HepG2 (cell line): ENCODE measurements around the gene LRRC10. TPM values are rescaled to one million over a fixed set of nuclear protein-coding genes. Genes with fewer than 3 reads are reported as not detected.

Source experiments
- ATAC-seq: fragments of 200-7000 bp; cut with Tn5 transposase; 3 replicates; pipeline ENCODE4 v1.9.1; 2020; ENCODE audit warnings: mild to moderate bottlenecking, moderate library complexity
- BruUV-seq: library from RNA; stranded (reverse); fragments of 400-500 nt; replicated peaks from 2 replicates; lab custom pipeline; 2021; lab: Mats Ljungman, UMichigan
- CTCF ChIA-PET: fragments of 300-600 bp; formaldehyde crosslinking; extraction: SDS; loops from one replicate; lab custom pipeline; 2021; ENCODE audit warnings: low total read pairs, inconsistent platforms, low intra/inter-chr PET ratio; lab: Yijun Ruan, JAX
- POLR2A ChIA-PET: fragments of 350-600 bp; sonication (Branson Sonifier 250); formaldehyde crosslinking; loops from one replicate; lab custom pipeline; 2020; ENCODE audit warnings: antibody characterized with exemption, inconsistent platforms; lab: Yijun Ruan, JAX
- DNase-seq: peaks from one replicate; pipeline ENCODE4 v3.0.0-alpha.2; 2015; ENCODE audit warnings: low spot score
- FAIRE-seq: peaks from 3 replicates; lab custom pipeline; 2011; peaks lifted over from hg19 to GRCh38; lab: Jason Lieb, UNC
- H2AFZ ChIP-seq: one replicate; pipeline ENCODE4 v1.6.1; 2011; ENCODE audit warnings: low read length, inconsistent platforms
- H3K27ac ChIP-seq: fragments of 300-600 bp; 3 replicates; pipeline ENCODE4 v1.8.0; 2011; ENCODE audit warnings: mixed run types, mild to moderate bottlenecking, mixed read lengths, low read length, inconsistent platforms; ENCODE audit not compliant: insufficient read depth; ENCODE audit errors: extremely low read length
- H3K27me3 ChIP-seq, 2 experiments: fragments of 200-600 bp in 1 of 2; 2 replicates in 1 of 2; 3 replicates in 1 of 2; pipeline versions ENCODE4 v1.6.0 to v1.8.0; 2011; ENCODE audit warnings: low read length in 2 of 2, mild to moderate bottlenecking in 2 of 2, moderate library complexity in 2 of 2, inconsistent platforms in 1 of 2; ENCODE audit not compliant: insufficient read depth in 2 of 2, control insufficient read depth in 1 of 2
- H3K36me3 ChIP-seq, 2 experiments: fragments of 200-600 bp in 1 of 2; replicated peaks in 1 of 2; 2 replicates in 1 of 2; 3 replicates in 1 of 2; pipeline versions ENCODE4 v1.5.1 to v1.8.0; 2011; ENCODE audit warnings: low read length in 2 of 2, inconsistent platforms in 1 of 2; ENCODE audit not compliant: insufficient read depth in 2 of 2, control insufficient read depth in 1 of 2
- H3K4me1 ChIP-seq: 2 replicates; pipeline ENCODE4 v1.5.1; 2012; ENCODE audit warnings: low read length, inconsistent platforms; ENCODE audit not compliant: insufficient read depth
- H3K4me2 ChIP-seq: 2 replicates; pipeline ENCODE4 v1.6.0; 2011; ENCODE audit warnings: low read depth, low read length, inconsistent platforms
- H3K4me3 ChIP-seq, 3 experiments: fragments of 200-600 bp in 1 of 3; sonication (generic), shearing (Covaris generic) in 1 of 3; replicated peaks in 1 of 3; 2 replicates each; pipeline ENCODE4 v1.5.1; 2011 to 2016; ENCODE audit warnings: low read length in 3 of 3, inconsistent platforms in 2 of 3, low read depth in 2 of 3, mild to moderate bottlenecking in 2 of 3, control low read depth in 1 of 3, mixed read lengths in 1 of 3; ENCODE audit not compliant: insufficient read depth in 1 of 3
- H3K79me2 ChIP-seq: one replicate; pipeline ENCODE4 v1.6.1; 2011; ENCODE audit warnings: low read length, inconsistent platforms; ENCODE audit not compliant: insufficient read depth
- H3K9ac ChIP-seq: 2 replicates; pipeline ENCODE4 v1.6.0; 2011; ENCODE audit warnings: mild to moderate bottlenecking, low read depth, low read length, inconsistent platforms; ENCODE audit not compliant: insufficient read depth
- H3K9me3 ChIP-seq: 2 replicates; pipeline ENCODE4 v1.5.1; 2012; ENCODE audit warnings: mild to moderate bottlenecking, low read length
- H4K20me1 ChIP-seq: 2 replicates; pipeline ENCODE4 v1.6.0; 2011; ENCODE audit warnings: inconsistent platforms, mild to moderate bottlenecking, low read length, moderate library complexity; ENCODE audit not compliant: insufficient read depth
- FOXO1 ChIP-seq: sonication (generic); formaldehyde crosslinking; IDR thresholded peaks from 2 replicates; pipeline ENCODE4 v1.4.0; 2020; ENCODE audit warnings: missing genetic modification reagents
- FOXP1 ChIP-seq, 2 experiments: fragments of 450-650 bp in 1 of 2; IDR thresholded peaks; 2 replicates each; pipeline ENCODE4 v1.6.1; 2017 to 2018; ENCODE audit warnings: antibody characterized with exemption in 1 of 2
- NR2F1 ChIP-seq, 2 experiments: fragments of 450-650 bp in 1 of 2; formaldehyde crosslinking in 1 of 2; IDR thresholded peaks; 2 replicates each; pipeline versions ENCODE4 v1.5.0 to v1.6.1; 2016 to 2020; ENCODE audit warnings: mild to moderate bottlenecking in 1 of 2, missing compliant biosample characterization in 1 of 2, missing genetic modification reagents in 1 of 2, moderate library complexity in 1 of 2
- NRL ChIP-seq: sonication (generic); formaldehyde crosslinking; IDR thresholded peaks from 2 replicates; pipeline ENCODE4 v1.5.0; 2020; ENCODE audit warnings: missing genetic modification reagents, mild to moderate bottlenecking, moderate library complexity, borderline replicate concordance
- SMYD3 ChIP-seq: sonication (generic); formaldehyde crosslinking; IDR thresholded peaks from 2 replicates; pipeline ENCODE4 v1.8.1; 2023; ENCODE audit warnings: mild to moderate bottlenecking, missing genetic modification reagents
- SSRP1 ChIP-seq: IDR thresholded peaks from 2 replicates; pipeline ENCODE4 v1.6.1; 2016; ENCODE audit warnings: control low read depth
- SYNCRIP ChIP-seq: fragments of 200-400 bp; formaldehyde crosslinking; IDR thresholded peaks from 2 replicates; pipeline ENCODE4 v1.6.1; 2018; ENCODE audit warnings: mild to moderate bottlenecking, low read depth, low read length; ENCODE audit not compliant: insufficient read depth
- ZNF570 ChIP-seq: sonication (generic); formaldehyde crosslinking; IDR thresholded peaks from 2 replicates; pipeline ENCODE4 v1.4.0; 2020; ENCODE audit warnings: mild to moderate bottlenecking, missing genetic modification reagents, borderline replicate concordance
- ZNF572 ChIP-seq: sonication (generic); formaldehyde crosslinking; IDR thresholded peaks from 2 replicates; pipeline ENCODE4 v1.5.1; 2020; ENCODE audit warnings: mild to moderate bottlenecking, missing genetic modification reagents
- WGBS: methylation state at CpG from one replicate; pipeline ENCODE4 v1.1.6; 2017; ENCODE audit warnings: low lambda C conversion rate; 5-methylcytosine and 5-hydroxymethylcytosine counted together
- in situ Hi-C: cut with HindIII; loops from 2 replicates; pipeline ENCODE4 v1.10.0; 2017; ENCODE audit warnings: low pct_unique_long_range_greater_than_20kb; ENCODE audit not compliant: extremely low pct_ligation_motif_present
- intact Hi-C: fragments of 100-400 bp; cut with micrococcal nuclease; formaldehyde crosslinking; loops from one replicate; pipeline ENCODE4 v1.10.0; 2022; ENCODE audit not compliant: unreplicated experiment
- polyA plus RNA-seq, 8 experiments: library from polyadenylated mRNA; depleted of rRNA in 3 of 8; stranded (reverse) in 7 of 8; unstranded in 1 of 8; fragments of >200 nt; fragmentation: Illumina TruSeq in 4 of 8; extraction: Trizol in 4 of 8; gene quantifications; 2 replicates each; pipeline versions ENCODE4 v1.2.1 to v1.2.3, GENCODE V29; 2011 to 2016; ENCODE audit warnings: low read depth in 4 of 8, missing spikeins in 1 of 8, mixed read lengths in 1 of 8; ENCODE audit not compliant: insufficient read depth in 1 of 8
- total RNA-seq, 5 experiments: library from RNA; depleted of rRNA; stranded (reverse); fragments of >200 nt; fragmentation: Illumina TruSeq; extraction: Trizol; gene quantifications; 2 replicates each; pipeline ENCODE4 v1.2.3, GENCODE V29; 2016; ENCODE audit warnings: low read depth in 1 of 5
- TF ChIP-seq, protein P1 (sequence below): sonication (generic); formaldehyde crosslinking; IDR thresholded peaks from 2 replicates; pipeline ENCODE4 v1.4.0; 2020; ENCODE audit warnings: mild to moderate bottlenecking, missing genetic modification reagents
- TF ChIP-seq, protein P2 (sequence below): sonication (generic); formaldehyde crosslinking; IDR thresholded peaks from 2 replicates; pipeline ENCODE4 v1.9.0; 2021; ENCODE audit warnings: missing genetic modification reagents, borderline replicate concordance
- TF ChIP-seq, protein P3 (sequence below): IDR thresholded peaks from 2 replicates; pipeline ENCODE4 v1.4.0; 2020; ENCODE audit warnings: mild to moderate bottlenecking, missing genetic modification reagents

LRRC10 gene
- total and polyA plus RNA-seq, 2 of the 13 experiments (the other 11 are each of a cell fraction or from before 2014, with no cell fraction given): not detected

DNA sequence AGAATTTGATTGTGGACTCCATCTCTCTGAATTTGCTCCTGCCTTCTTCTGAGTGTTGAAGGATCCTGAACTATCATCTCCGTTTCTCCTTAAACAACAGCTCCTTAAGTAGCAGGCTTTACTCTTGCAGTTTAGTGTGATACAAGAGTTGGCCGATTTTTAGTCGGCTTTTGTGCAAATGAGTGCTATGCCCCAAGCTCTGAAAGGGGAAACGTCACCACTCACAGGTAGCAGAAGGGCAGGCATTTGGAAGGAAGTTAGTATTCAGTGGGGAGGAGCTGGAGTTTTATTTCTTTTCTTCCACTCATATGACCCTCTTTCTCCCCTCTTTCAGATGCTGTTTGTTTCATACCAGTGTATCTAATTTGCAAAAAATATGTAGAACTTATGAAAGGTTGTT is 36.5 kb upstream of the LRRC10 start:
- intact Hi-C loops: no loop called here
- in situ Hi-C loops: no loop called here
- H3K36me3 ChIP-seq: no peaks in the 10 kb centered on the region
- no peaks in the 10 kb centered on the region for H3K4me1 ChIP-seq
- DNase-seq (no peak), FAIRE-seq (no peak), ATAC-seq (no peak)
- H3K79me2 ChIP-seq: no peaks in the 10 kb centered on the region
- no TSS peak for BruUV-seq
- peaks cover 0 to 12% of the 10 kb centered on the region in 2 experiments; a peak in 2 of 5 replicates for H3K27me3 ChIP-seq
- H3K4me2 ChIP-seq: no peak overlapping the region
- WGBS: 0% methylated on average over 4 of the region's 4 CpGs
- CTCF ChIA-PET: no interaction called here
- no peak overlapping the region for H3K27ac ChIP-seq
- no peaks in the 10 kb centered on the region for H4K20me1 ChIP-seq
- POLR2A ChIA-PET: no interaction called here
- no peak overlapping the region for H2AFZ ChIP-seq
- no peaks in the 10 kb centered on the region for H3K9me3 ChIP-seq
- H3K9ac ChIP-seq: no peak overlapping the region
- TF ChIP-seq ZNF570 (CRISPR knock-in tag) (no peak), NR2F1 (CRISPR knock-in tag; IDR thresholded peaks at IDR 0.05) (no peak), SYNCRIP (no peak), FOXP1 (IDR thresholded peaks at IDR 0.05) (no peak), FOXP1 (CRISPR knock-in tag; IDR thresholded peaks at IDR 0.05) (no peak), SMYD3 (CRISPR knock-in tag) (no peak), NRL (CRISPR knock-in tag) (no peak), SSRP1 (CRISPR knock-in tag) (no peak), ZNF572 (CRISPR knock-in tag) (no peak), FOXO1 (CRISPR knock-in tag) (no peak)
- TF ChIP-seq, protein P1, sequence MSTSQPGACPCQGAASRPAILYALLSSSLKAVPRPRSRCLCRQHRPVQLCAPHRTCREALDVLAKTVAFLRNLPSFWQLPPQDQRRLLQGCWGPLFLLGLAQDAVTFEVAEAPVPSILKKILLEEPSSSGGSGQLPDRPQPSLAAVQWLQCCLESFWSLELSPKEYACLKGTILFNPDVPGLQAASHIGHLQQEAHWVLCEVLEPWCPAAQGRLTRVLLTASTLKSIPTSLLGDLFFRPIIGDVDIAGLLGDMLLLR (CRISPR knock-in tag): no peak
- TF ChIP-seq, protein P2, sequence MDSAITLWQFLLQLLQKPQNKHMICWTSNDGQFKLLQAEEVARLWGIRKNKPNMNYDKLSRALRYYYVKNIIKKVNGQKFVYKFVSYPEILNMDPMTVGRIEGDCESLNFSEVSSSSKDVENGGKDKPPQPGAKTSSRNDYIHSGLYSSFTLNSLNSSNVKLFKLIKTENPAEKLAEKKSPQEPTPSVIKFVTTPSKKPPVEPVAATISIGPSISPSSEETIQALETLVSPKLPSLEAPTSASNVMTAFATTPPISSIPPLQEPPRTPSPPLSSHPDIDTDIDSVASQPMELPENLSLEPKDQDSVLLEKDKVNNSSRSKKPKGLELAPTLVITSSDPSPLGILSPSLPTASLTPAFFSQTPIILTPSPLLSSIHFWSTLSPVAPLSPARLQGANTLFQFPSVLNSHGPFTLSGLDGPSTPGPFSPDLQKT (CRISPR knock-in tag): no peak
- TF ChIP-seq, protein P3, sequence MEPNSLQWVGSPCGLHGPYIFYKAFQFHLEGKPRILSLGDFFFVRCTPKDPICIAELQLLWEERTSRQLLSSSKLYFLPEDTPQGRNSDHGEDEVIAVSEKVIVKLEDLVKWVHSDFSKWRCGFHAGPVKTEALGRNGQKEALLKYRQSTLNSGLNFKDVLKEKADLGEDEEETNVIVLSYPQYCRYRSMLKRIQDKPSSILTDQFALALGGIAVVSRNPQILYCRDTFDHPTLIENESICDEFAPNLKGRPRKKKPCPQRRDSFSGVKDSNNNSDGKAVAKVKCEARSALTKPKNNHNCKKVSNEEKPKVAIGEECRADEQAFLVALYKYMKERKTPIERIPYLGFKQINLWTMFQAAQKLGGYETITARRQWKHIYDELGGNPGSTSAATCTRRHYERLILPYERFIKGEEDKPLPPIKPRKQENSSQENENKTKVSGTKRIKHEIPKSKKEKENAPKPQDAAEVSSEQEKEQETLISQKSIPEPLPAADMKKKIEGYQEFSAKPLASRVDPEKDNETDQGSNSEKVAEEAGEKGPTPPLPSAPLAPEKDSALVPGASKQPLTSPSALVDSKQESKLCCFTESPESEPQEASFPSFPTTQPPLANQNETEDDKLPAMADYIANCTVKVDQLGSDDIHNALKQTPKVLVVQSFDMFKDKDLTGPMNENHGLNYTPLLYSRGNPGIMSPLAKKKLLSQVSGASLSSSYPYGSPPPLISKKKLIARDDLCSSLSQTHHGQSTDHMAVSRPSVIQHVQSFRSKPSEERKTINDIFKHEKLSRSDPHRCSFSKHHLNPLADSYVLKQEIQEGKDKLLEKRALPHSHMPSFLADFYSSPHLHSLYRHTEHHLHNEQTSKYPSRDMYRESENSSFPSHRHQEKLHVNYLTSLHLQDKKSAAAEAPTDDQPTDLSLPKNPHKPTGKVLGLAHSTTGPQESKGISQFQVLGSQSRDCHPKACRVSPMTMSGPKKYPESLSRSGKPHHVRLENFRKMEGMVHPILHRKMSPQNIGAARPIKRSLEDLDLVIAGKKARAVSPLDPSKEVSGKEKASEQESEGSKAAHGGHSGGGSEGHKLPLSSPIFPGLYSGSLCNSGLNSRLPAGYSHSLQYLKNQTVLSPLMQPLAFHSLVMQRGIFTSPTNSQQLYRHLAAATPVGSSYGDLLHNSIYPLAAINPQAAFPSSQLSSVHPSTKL: no peak
- TF ChIP-seq, all 625 proteins: peak for 0
- H3K4me3 ChIP-seq: no peak overlapping the region
